ENCODE results near the gene FAM53B. TPM values are rescaled to one million over a fixed set of nuclear protein-coding genes. Genes with fewer than 3 reads are reported as not detected.

The FAM53B gene
- total RNA-seq, 1 experiment from 2014 or later, result 13.7 TPM

DNA sequence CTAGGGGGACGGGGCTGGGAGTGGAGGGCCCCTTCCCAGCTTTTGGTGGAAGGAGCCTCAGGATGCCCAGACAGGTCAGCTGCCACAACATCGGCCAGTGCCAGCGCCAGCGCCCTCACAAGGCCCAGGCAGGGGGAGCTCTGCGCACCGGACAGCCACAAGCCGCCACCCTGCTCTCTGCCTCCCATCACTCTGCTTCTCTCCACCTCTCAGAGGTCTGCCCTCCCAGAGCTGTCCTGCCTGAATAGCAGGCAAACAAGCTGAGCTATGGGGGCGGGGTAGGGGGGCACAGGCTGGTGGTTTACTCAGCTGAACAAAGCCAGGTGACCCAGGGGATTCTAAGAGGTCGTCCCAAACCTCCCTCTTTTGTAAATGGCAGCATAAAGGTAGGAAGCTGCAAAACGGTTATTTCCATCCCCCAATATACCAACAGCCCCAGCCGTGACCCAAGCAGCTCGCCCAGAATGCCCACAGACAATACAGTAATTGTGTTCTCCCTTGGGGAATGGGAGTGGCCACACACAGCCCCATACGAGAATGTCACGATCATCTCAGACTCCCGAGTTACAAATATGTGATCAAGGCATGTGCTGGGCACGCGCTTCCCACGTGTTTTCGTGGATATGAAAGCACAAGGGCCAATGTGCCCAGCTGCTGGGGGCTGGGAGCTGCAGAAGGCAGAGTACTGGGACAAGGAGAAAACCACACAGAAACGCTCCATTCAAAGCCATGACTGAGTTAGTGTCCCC, 19.7 kb downstream of the FAM53B start:
- intact Hi-C loops (cut with micrococcal nuclease; ENCODE audit: unreplicated experiment), result no loop called here
- H3K4me1 ChIP-seq, result no peaks in the 10 kb centered on the region
- no peaks in the 10 kb centered on the region for H3K9me3 ChIP-seq
- ChIA-PET CTCF (interaction anchor here (0.6 kb wide), 2 partner anchors 115 to 320 kb away, joined by 3 to 4 read pairs; no protein-coding TSS in a partner anchor), POLR2A (no interaction called here)
- no TSS peak for BruUV-seq (replicated peaks)
- TF ChIP-seq, protein P1, sequence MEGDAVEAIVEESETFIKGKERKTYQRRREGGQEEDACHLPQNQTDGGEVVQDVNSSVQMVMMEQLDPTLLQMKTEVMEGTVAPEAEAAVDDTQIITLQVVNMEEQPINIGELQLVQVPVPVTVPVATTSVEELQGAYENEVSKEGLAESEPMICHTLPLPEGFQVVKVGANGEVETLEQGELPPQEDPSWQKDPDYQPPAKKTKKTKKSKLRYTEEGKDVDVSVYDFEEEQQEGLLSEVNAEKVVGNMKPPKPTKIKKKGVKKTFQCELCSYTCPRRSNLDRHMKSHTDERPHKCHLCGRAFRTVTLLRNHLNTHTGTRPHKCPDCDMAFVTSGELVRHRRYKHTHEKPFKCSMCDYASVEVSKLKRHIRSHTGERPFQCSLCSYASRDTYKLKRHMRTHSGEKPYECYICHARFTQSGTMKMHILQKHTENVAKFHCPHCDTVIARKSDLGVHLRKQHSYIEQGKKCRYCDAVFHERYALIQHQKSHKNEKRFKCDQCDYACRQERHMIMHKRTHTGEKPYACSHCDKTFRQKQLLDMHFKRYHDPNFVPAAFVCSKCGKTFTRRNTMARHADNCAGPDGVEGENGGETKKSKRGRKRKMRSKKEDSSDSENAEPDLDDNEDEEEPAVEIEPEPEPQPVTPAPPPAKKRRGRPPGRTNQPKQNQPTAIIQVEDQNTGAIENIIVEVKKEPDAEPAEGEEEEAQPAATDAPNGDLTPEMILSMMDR (IDR thresholded peaks at IDR 0.05; ENCODE audit: insufficient read depth in 1 of 2, low read depth in 1 of 2, low read length in 1 of 2, severe bottlenecking in 1 of 2, unreplicated experiment in 1 of 2), result no peak
- no peak overlapping the region for H3K4me3 ChIP-seq (ENCODE audit: low read depth, low read length)
- Mint-ChIP-seq H3K4me3 (ENCODE audit: unreplicated experiment) (no peak overlapping the region), H3K27ac (ENCODE audit: unreplicated experiment) (peak overlapping the region; percentile 51), H3K9me3 (ENCODE audit: unreplicated experiment) (no peaks in the 10 kb centered on the region), H3K4me1 (ENCODE audit: low read depth, unreplicated experiment) (no peaks in the 10 kb centered on the region), H3K36me3 (ENCODE audit: insufficient read depth, unreplicated experiment) (no peaks in the 10 kb centered on the region), H3K27me3 (ENCODE audit: insufficient read depth, unreplicated experiment) (no peaks in the 10 kb centered on the region)
- no peaks in the 10 kb centered on the region for H3K36me3 ChIP-seq (ENCODE audit: control insufficient read depth, insufficient read depth, low read length)
- no peaks in the 10 kb centered on the region for H3K27me3 ChIP-seq (replicated peaks; ENCODE audit: control insufficient read depth, insufficient read depth, low read length)
- DNase-seq, result no peak

DNA sequence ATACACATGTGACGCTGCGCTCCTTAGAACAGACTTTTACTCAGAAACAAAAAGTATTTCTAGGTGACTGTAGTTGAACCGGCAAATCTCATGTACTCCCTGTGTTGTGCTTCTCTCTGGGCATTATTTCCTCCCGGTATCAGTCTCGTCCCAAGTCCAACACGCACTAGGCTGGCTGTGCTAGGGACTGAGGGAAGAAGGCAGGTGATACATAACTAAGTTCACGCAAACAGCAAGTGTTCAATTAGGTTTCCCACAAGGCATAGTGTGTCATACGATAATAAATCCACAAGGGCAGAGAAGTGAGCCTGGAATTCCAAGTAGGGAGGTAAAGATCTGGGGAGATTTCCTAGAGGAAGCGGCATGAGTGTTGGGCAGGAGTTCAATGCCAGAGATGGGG, 20.4 kb downstream of the FAM53B start:
- Mint-ChIP-seq H3K4me1 (ENCODE audit: low read depth, unreplicated experiment) (no peaks in the 10 kb centered on the region), H3K36me3 (ENCODE audit: insufficient read depth, unreplicated experiment) (no peaks in the 10 kb centered on the region), H3K9me3 (ENCODE audit: unreplicated experiment) (no peaks in the 10 kb centered on the region), H3K4me3 (ENCODE audit: unreplicated experiment) (no peak overlapping the region), H3K27me3 (ENCODE audit: insufficient read depth, unreplicated experiment) (no peaks in the 10 kb centered on the region), H3K27ac (ENCODE audit: unreplicated experiment) (no peak overlapping the region)
- Histone ChIP-seq H3K36me3 (ENCODE audit: control insufficient read depth, insufficient read depth, low read length) (no peaks in the 10 kb centered on the region), H3K27me3 (replicated peaks; ENCODE audit: control insufficient read depth, insufficient read depth, low read length) (no peaks in the 10 kb centered on the region), H3K9me3 (no peaks in the 10 kb centered on the region), H3K4me3 (ENCODE audit: low read depth, low read length) (no peak overlapping the region), H3K4me1 (no peaks in the 10 kb centered on the region)
- ChIA-PET POLR2A (no interaction called here), CTCF (interaction anchor here (0.6 kb wide), 1 partner anchor 114 kb away, joined by 4 read pairs; no protein-coding TSS in a partner anchor)
- intact Hi-C loops (cut with micrococcal nuclease; ENCODE audit: unreplicated experiment), result no loop called here
- TF ChIP-seq, protein P1 (IDR thresholded peaks at IDR 0.05; ENCODE audit: insufficient read depth in 1 of 2, low read depth in 1 of 2, low read length in 1 of 2, severe bottlenecking in 1 of 2, unreplicated experiment in 1 of 2), result no peak
- no TSS peak for BruUV-seq (replicated peaks)
- no peak for DNase-seq

DNA sequence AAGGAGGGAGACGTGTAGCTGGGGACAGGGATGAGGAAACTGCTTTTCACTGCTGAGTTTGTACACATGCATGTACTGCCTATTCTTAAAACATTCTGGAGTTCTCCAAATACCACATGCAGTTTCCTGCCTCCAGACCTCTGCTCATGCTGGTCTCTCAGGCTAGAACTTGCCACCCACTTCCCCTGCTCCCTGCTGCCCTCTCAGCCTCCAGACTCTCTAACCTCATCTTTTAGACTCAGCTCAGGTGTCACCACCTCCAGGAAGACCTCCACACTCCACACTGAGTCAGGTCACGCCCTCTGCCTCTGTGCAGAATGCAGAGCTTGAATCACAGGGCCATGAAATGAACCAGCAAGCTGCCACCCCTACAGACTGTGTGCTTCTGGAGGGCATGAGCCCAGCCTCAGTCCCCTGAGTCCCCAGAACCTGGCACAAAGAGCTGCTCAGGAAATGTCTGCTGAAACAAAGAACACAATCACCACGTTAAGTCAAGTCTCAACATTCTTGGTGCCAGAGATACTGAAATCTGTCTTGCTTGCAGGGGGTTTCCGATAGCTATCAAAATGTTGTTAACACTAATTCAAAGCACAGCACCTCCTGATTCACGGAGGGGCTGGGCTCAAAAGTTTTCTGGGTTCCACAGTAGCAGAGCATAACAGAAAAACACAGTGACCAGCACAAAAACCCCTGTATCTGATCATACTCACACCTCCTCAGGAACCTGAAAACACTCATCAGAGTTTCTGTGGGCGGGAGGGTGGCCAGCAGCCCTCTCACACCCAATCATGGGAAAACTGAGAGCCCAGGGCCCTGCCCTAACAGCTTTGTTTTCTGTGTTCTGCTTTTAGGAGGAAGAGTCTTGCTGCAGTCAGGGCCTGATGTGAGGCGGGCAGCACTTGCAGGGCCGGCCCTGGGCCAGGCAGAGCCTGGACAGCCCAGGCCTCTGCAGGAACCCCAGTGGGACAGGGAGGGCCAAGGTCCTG, 21.1 kb downstream of the FAM53B start:
- CTCF ChIA-PET, result no interaction called here

More for the DNA sequence above, 21.1 kb downstream of the FAM53B start:
- intact Hi-C loops (cut with micrococcal nuclease; ENCODE audit: unreplicated experiment), result no loop called here
- Mint-ChIP-seq H3K4me1 (ENCODE audit: low read depth, unreplicated experiment) (no peaks in the 10 kb centered on the region), H3K36me3 (ENCODE audit: insufficient read depth, unreplicated experiment) (no peaks in the 10 kb centered on the region), H3K4me3 (ENCODE audit: unreplicated experiment) (no peak overlapping the region), H3K27ac (ENCODE audit: unreplicated experiment) (no peak overlapping the region), H3K27me3 (ENCODE audit: insufficient read depth, unreplicated experiment) (no peaks in the 10 kb centered on the region), H3K9me3 (ENCODE audit: unreplicated experiment) (no peaks in the 10 kb centered on the region)
- no peaks in the 10 kb centered on the region for H3K9me3 ChIP-seq
- no peak overlapping the region for H3K4me3 ChIP-seq (ENCODE audit: low read depth, low read length)
- BruUV-seq (replicated peaks), result no TSS peak
- H3K36me3 ChIP-seq (ENCODE audit: control insufficient read depth, insufficient read depth, low read length), result no peaks in the 10 kb centered on the region
- H3K27me3 ChIP-seq (replicated peaks; ENCODE audit: control insufficient read depth, insufficient read depth, low read length), result no peaks in the 10 kb centered on the region
- TF ChIP-seq, protein P1 (IDR thresholded peaks at IDR 0.05; ENCODE audit: insufficient read depth in 1 of 2, low read depth in 1 of 2, low read length in 1 of 2, severe bottlenecking in 1 of 2, unreplicated experiment in 1 of 2), result no peak
- no peaks in the 10 kb centered on the region for H3K4me1 ChIP-seq
- no peak for DNase-seq
- POLR2A ChIA-PET, result no interaction called here
